ENCODE data around the gene TGDS.
"Not testable (repeated sequence)": the region's sequence is repeated elsewhere in the genome, so short reads cannot be mapped to it uniquely, and the experiment has no call there.

TGDS gene

GRCh38 chr13:94549232-94550061 lies 46.5 kb downstream of the TGDS start:
- DNase-seq (ENCODE audit: low spot score): peak; percentile 97

- DNase-seq (ENCODE audit: low spot score): no peak
These were observed 47.1 kb downstream of the TGDS start for GRCh38 chr13:94548821-94549231.

GRCh38 chr13:94548382-94548781 lies 47.6 kb downstream of the TGDS start:
- no peak for DNase-seq (ENCODE audit: low spot score)

- DNase-seq (ENCODE audit: low spot score): peak; percentile 27
These were observed 49.7 kb downstream of the TGDS start for GRCh38 chr13:94546061-94546839.

GRCh38 chr13:94544922-94545321 lies 51.0 kb downstream of the TGDS start:
- DNase-seq (ENCODE audit: low spot score): no peak

- no peak for DNase-seq (ENCODE audit: low spot score)
These were observed 53.0 kb downstream of the TGDS start for GRCh38 chr13:94542917-94543316.

GRCh38 chr13:94537740-94538630 lies 58.0 kb downstream of the TGDS start:
- DNase-seq (ENCODE audit: low spot score): no peak

GRCh38 chr13:94535775-94536174 lies 60.2 kb downstream of the TGDS start:
- DNase-seq (ENCODE audit: low spot score): no peak

GRCh38 chr13:94535231-94535630 lies 60.7 kb downstream of the TGDS start:
- DNase-seq (ENCODE audit: low spot score): no peak

GRCh38 chr13:94534166-94534565 lies 61.8 kb downstream of the TGDS start:
- peak; percentile 45 for DNase-seq (ENCODE audit: low spot score)

- not testable (repeated sequence) for DNase-seq (ENCODE audit: low spot score)
These were observed 63.7 kb downstream of the TGDS start for GRCh38 chr13:94532278-94532677.

- not testable (repeated sequence) for DNase-seq (ENCODE audit: low spot score)
These were observed 69.0 kb downstream of the TGDS start for GRCh38 chr13:94526956-94527355.

GRCh38 chr13:94525781-94526180 lies 70.2 kb downstream of the TGDS start:
- DNase-seq (ENCODE audit: low spot score): no peak

- no peak for DNase-seq (ENCODE audit: low spot score)
These were observed 71.5 kb downstream of the TGDS start for GRCh38 chr13:94524407-94524806.
